Panc1 (cell line): ENCODE data around the gene THAP4. TPM values are rescaled to one million over a fixed set of nuclear protein-coding genes. Genes with fewer than 3 reads are reported as not detected.

Experiments used
- ATAC-seq: fragments of 200-7000 bp; cut with Tn5 transposase; 2 replicates; pipeline ENCODE4 v1.9.1; 2020; ENCODE audit warnings: mild to moderate bottlenecking, moderate library complexity
- BruUV-seq: library from RNA; stranded (reverse); fragments of 400-500 nt; replicated peaks from 2 replicates; lab custom pipeline; 2021; lab: Mats Ljungman, UMichigan
- CTCF ChIA-PET: fragments of 300-600 bp; sonication (Branson Sonifier 250); formaldehyde crosslinking; loops from one replicate; lab custom pipeline; 2022; ENCODE audit warnings: antibody characterized with exemption; lab: Charles Lee
- POLR2A ChIA-PET: fragments of 300-600 bp; sonication (Branson Sonifier 250); formaldehyde crosslinking; loops from one replicate; lab custom pipeline; 2022; ENCODE audit warnings: antibody characterized with exemption; lab: Charles Lee
- DNase-seq: peaks from one replicate; pipeline ENCODE4 v3.0.0-alpha.2; 2010; ENCODE audit warnings: low read depth, low spot score
- H3K27ac ChIP-seq: 2 replicates; pipeline ENCODE4 v1.5.1; 2011; ENCODE audit warnings: mild to moderate bottlenecking, low read length, inconsistent platforms
- H3K27me3 ChIP-seq: fragments of 200-500 bp; sonication (Bioruptor generic); 2 replicates; pipeline ENCODE4 v1.6.0; 2014; ENCODE audit warnings: low read length, inconsistent platforms; ENCODE audit not compliant: control insufficient read depth, insufficient read depth
- H3K36me3 ChIP-seq: fragments of 200-500 bp; sonication (Bioruptor generic); 2 replicates; pipeline ENCODE4 v1.5.1; 2014; ENCODE audit warnings: inconsistent platforms, mild to moderate bottlenecking, low read length, moderate library complexity; ENCODE audit not compliant: control insufficient read depth, insufficient read depth
- H3K4me1 ChIP-seq: 2 replicates; pipeline ENCODE4 v1.5.1; 2011; ENCODE audit warnings: inconsistent platforms, mild to moderate bottlenecking, low read length, moderate library complexity; ENCODE audit not compliant: control insufficient read depth, insufficient read depth
- H3K4me3 ChIP-seq, 2 experiments: 2 replicates each; pipeline ENCODE4 v1.5.1; 2011 to 2012; ENCODE audit warnings: low read depth in 2 of 2, low read length in 2 of 2, mild to moderate bottlenecking in 2 of 2, inconsistent platforms in 1 of 2, moderate library complexity in 1 of 2
- H3K9me3 ChIP-seq: fragments of 200-500 bp; sonication (Bioruptor generic); 2 replicates; pipeline ENCODE4 v1.5.1; 2014; ENCODE audit warnings: low read depth, mild to moderate bottlenecking, inconsistent platforms, low read length, moderate library complexity; ENCODE audit not compliant: control insufficient read depth, insufficient read depth
- POLR2AphosphoS5 ChIP-seq: IDR thresholded peaks from 2 replicates; pipeline ENCODE4 v1.6.1; 2012; ENCODE audit warnings: mild to moderate bottlenecking, low read depth, low read length, moderate library complexity
- SIN3A ChIP-seq: IDR thresholded peaks from 2 replicates; pipeline ENCODE4 v1.6.1; 2012; ENCODE audit warnings: low read depth, mild to moderate bottlenecking, low read length, moderate library complexity, borderline replicate concordance; ENCODE audit not compliant: insufficient read depth
- TCF7L2 ChIP-seq: IDR thresholded peaks from 2 replicates; pipeline ENCODE4 v1.6.1; 2011; ENCODE audit warnings: mild to moderate bottlenecking, low read depth, low read length, inconsistent platforms
- in situ Hi-C: cut with HindIII; loops from 2 replicates; pipeline ENCODE4 v1.10.0; 2016; ENCODE audit warnings: low sequenced_read_pairs, low pct_unique_long_range_greater_than_20kb
- intact Hi-C: fragments of 100-400 bp; cut with micrococcal nuclease; formaldehyde crosslinking; loops from one replicate; pipeline ENCODE4 v1.10.0; 2022; ENCODE audit not compliant: unreplicated experiment
- total RNA-seq: library from RNA; stranded (reverse); gene quantifications from one replicate; pipeline ENCODE4 v1.2.1, GENCODE V29; 2021; ENCODE audit not compliant: unreplicated experiment
- TF ChIP-seq, protein P1 (sequence below), 2 experiments: IDR thresholded peaks; 2 replicates each; pipeline ENCODE4 v1.6.1; 2011 to 2012; ENCODE audit warnings: low read depth in 2 of 2, control low read depth in 1 of 2, low read length in 1 of 2, mild to moderate bottlenecking in 1 of 2, moderate library complexity in 1 of 2; ENCODE audit not compliant: insufficient read depth in 1 of 2
- TF ChIP-seq, protein P2 (sequence below): fragments of 450-650 bp; IDR thresholded peaks from 2 replicates; pipeline ENCODE4 v1.5.1; 2017; ENCODE audit warnings: mild to moderate bottlenecking

THAP4 gene
- total RNA-seq, 1 experiment from 2014 or later: 77.9 TPM

DNA sequence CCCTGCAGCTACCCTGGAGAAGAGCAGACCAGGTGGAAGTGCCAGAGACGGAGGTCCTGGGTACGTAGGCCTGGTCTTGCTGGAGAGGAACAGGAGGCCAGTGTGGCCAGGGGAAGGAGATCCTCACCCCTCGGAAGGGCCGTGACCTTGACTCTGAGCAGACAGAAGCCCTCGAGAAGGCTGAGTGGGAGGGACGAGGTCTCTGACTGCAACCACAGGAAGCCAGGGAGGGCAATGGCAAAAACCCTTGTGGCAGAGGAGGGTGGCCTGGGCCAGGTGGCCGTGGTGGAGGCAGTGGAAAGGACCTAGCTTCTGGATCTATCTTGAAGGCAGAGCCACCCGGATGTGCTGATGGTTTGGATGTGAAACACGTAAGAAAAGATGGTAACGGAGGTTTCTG, 28.1 kb downstream of the THAP4 start:
- ATAC-seq: no peak
- DNase-seq: no peak
- Histone ChIP-seq H3K36me3 (peaks cover 4% of the 10 kb centered on the region), H3K4me3 (no peak overlapping the region), H3K4me1 (peaks cover 5% of the 10 kb centered on the region; the same call in 1 of the 2 replicates), H3K9me3 (no peaks in the 10 kb centered on the region), H3K27me3 (no peaks in the 10 kb centered on the region), H3K27ac (no peak overlapping the region)
- no TSS peak for BruUV-seq
- ChIA-PET CTCF (no interaction called here), POLR2A (no interaction called here)
- TF ChIP-seq, protein P1, sequence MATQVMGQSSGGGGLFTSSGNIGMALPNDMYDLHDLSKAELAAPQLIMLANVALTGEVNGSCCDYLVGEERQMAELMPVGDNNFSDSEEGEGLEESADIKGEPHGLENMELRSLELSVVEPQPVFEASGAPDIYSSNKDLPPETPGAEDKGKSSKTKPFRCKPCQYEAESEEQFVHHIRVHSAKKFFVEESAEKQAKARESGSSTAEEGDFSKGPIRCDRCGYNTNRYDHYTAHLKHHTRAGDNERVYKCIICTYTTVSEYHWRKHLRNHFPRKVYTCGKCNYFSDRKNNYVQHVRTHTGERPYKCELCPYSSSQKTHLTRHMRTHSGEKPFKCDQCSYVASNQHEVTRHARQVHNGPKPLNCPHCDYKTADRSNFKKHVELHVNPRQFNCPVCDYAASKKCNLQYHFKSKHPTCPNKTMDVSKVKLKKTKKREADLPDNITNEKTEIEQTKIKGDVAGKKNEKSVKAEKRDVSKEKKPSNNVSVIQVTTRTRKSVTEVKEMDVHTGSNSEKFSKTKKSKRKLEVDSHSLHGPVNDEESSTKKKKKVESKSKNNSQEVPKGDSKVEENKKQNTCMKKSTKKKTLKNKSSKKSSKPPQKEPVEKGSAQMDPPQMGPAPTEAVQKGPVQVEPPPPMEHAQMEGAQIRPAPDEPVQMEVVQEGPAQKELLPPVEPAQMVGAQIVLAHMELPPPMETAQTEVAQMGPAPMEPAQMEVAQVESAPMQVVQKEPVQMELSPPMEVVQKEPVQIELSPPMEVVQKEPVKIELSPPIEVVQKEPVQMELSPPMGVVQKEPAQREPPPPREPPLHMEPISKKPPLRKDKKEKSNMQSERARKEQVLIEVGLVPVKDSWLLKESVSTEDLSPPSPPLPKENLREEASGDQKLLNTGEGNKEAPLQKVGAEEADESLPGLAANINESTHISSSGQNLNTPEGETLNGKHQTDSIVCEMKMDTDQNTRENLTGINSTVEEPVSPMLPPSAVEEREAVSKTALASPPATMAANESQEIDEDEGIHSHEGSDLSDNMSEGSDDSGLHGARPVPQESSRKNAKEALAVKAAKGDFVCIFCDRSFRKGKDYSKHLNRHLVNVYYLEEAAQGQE (IDR thresholded peaks at IDR 0.05; ENCODE audit: insufficient read depth in 1 of 2, low read depth in 2 of 2, low read length in 1 of 2): no peak
- TF ChIP-seq POLR2AphosphoS5 (no peak), TCF7L2 (no peak), SIN3A (no peak)
- TF ChIP-seq, protein P2, sequence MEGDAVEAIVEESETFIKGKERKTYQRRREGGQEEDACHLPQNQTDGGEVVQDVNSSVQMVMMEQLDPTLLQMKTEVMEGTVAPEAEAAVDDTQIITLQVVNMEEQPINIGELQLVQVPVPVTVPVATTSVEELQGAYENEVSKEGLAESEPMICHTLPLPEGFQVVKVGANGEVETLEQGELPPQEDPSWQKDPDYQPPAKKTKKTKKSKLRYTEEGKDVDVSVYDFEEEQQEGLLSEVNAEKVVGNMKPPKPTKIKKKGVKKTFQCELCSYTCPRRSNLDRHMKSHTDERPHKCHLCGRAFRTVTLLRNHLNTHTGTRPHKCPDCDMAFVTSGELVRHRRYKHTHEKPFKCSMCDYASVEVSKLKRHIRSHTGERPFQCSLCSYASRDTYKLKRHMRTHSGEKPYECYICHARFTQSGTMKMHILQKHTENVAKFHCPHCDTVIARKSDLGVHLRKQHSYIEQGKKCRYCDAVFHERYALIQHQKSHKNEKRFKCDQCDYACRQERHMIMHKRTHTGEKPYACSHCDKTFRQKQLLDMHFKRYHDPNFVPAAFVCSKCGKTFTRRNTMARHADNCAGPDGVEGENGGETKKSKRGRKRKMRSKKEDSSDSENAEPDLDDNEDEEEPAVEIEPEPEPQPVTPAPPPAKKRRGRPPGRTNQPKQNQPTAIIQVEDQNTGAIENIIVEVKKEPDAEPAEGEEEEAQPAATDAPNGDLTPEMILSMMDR: no peak
- intact Hi-C loops (no loop called here), in situ Hi-C loops (no loop called here)

DNA sequence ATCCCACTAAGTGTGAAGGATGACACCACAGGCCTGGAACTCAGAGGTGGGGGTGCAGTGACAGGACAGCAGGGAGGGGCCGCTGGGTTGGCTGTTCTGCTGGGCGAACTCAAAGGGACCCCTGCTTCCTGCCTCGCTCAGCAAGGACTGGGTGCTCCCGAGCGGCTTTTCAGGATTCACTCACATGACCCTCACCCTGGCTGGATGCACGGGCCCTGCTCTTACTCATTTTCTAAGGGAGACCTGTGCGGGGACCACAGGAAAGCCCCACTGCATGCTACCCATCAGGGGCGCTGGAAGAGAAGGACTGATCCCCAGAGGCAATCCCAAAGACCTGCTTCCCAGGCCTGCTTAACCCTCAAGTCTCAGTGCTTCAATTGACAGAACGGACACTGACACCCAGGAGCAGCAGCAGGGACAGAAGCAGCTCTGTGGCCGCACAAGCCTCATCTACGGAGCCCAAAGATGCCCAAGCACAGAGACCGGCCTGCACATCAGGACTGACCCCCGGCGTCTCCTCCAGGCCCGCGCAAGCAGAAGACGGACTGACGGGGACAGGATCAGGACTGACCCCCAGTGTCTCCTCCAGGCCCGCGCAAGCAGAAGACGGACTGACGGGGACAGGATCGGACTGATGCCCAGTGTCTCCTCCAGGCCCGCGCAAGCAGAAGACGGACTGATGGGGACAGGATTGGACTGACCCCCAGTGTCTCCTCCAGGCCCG, 29.6 kb downstream of the THAP4 start:
- peaks cover 4% of the 10 kb centered on the region for H3K36me3 ChIP-seq
- no TSS peak for BruUV-seq

More for the DNA sequence above, 29.6 kb downstream of the THAP4 start:
- intact Hi-C loops: no loop called here
- TF ChIP-seq, protein P1 (IDR thresholded peaks at IDR 0.05; ENCODE audit: insufficient read depth in 1 of 2, low read depth in 2 of 2, low read length in 1 of 2): no peak
- TF ChIP-seq TCF7L2 (no peak), POLR2AphosphoS5 (no peak), SIN3A (no peak)
- TF ChIP-seq, protein P2: no peak
- Histone ChIP-seq H3K4me3 (no peak overlapping the region), H3K9me3 (no peaks in the 10 kb centered on the region), H3K4me1 (peaks cover 5% of the 10 kb centered on the region; the same call in 1 of the 2 replicates), H3K27ac (no peak overlapping the region), H3K27me3 (no peaks in the 10 kb centered on the region)
- in situ Hi-C loops: no loop called here
- CTCF ChIA-PET: no interaction called here
- ATAC-seq (no peak), DNase-seq (no peak)
- POLR2A ChIA-PET: interaction anchor here (0.6 kb wide), 1 partner anchor 251 kb away, joined by 4 read pairs; no protein-coding TSS in a partner anchor
